ENCODE measurements around the gene PHRF1. TPM values are rescaled to one million over a fixed set of nuclear protein-coding genes. Genes with fewer than 3 reads are reported as not detected.
"Not testable (repeated sequence)": the region's sequence is repeated elsewhere in the genome, so short reads cannot be mapped to it uniquely, and the experiment has no call there.

Gene PHRF1
- total and polyA plus RNA-seq, 2 donors (not counting 3 experiments of a cell fraction or from before 2014, with no cell fraction given): 14.2 to 39.4 TPM

DNA sequence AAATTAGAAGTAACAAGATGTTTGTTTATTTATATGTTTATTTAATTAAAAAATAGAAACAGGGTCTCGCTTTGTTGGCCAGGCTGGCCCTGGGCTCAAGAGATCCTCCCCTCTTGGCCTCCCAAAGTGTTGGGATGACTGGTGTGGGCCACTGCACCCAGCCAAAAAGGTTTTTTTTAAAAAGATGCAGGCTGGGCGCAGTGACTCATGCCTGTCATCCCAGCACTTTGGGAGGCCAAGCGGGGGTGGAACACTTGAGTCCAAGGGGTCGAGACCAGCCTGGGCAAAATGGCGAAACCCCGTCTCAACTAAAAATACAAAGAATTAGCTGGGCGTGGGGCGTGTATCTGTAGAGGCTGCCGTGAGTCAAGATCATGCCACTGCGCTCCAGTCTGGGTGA lies 74.2 kb downstream of the PHRF1 start:
- TF ChIP-seq MYC (IDR thresholded peaks at IDR 0.05; ENCODE audit: low read depth, low read length): no peak
- TF ChIP-seq EZH2 (IDR thresholded peaks at IDR 0.05; ENCODE audit: borderline replicate concordance, low read depth, low read length, severe bottlenecking): no peak
- no peak for TF ChIP-seq POLR2A (IDR thresholded peaks at IDR 0.05; ENCODE audit: low read depth, low read length)
- no peak for TF ChIP-seq JUN (IDR thresholded peaks at IDR 0.05; ENCODE audit: borderline replicate concordance, insufficient read depth, insufficient read length, low read depth)
- Histone ChIP-seq H3K9me3 (replicated peaks; ENCODE audit: control insufficient read depth, insufficient read depth, low read length) (no peaks in the 10 kb centered on the region), H3K36me3 (ENCODE audit: control insufficient read depth in 2 of 2, extremely low read depth in 1 of 2, insufficient read depth in 2 of 2, low read length in 2 of 2) (peaks cover 0 to 12% of the 10 kb centered on the region in 2 experiments), H3K27me3 (ENCODE audit: control insufficient read depth in 2 of 2, insufficient read depth in 2 of 2, low read length in 2 of 2) (no peaks in the 10 kb centered on the region), H3K9ac (replicated peaks; ENCODE audit: extremely low read depth, insufficient read depth, low read length) (no peak overlapping the region), H3K4me3 (replicated peaks in 1 of 3; ENCODE audit: insufficient read depth in 1 of 3, low read depth in 1 of 3, low read length in 3 of 3) (no peak overlapping the region), H4K20me1 (replicated peaks; ENCODE audit: control insufficient read depth, extremely low read depth, insufficient read depth, low read length) (no peaks in the 10 kb centered on the region), H3K79me2 (ENCODE audit: control insufficient read depth, insufficient read depth, low read length) (no peaks in the 10 kb centered on the region), H3K4me2 (ENCODE audit: insufficient read depth, low read length) (no peak overlapping the region), H3K27ac (ENCODE audit: insufficient read depth, low read depth, low read length) (no peak overlapping the region), H2AFZ (ENCODE audit: low read depth, low read length) (no peak overlapping the region), H3K9me1 (replicated peaks; ENCODE audit: control insufficient read depth, extremely low read depth, insufficient read depth, low read length) (no peaks in the 10 kb centered on the region), H3K4me1 (ENCODE audit: control insufficient read depth, extremely low read depth, insufficient read depth, low read length) (no peaks in the 10 kb centered on the region)
- BruUV-seq (replicated peaks): no TSS peak
- DNase-seq (ENCODE audit: low read depth, low spot score) (no peak), FAIRE-seq (no peak)
- dilution Hi-C loops (cut with MboI; ENCODE audit: extremely low pct_ligation_motif_present, low sequenced_read_pairs): no loop called here
- intact Hi-C loops (cut with micrococcal nuclease): no loop called here
- ChIA-PET CTCF (no interaction called here), POLR2A (no interaction called here)

DNA sequence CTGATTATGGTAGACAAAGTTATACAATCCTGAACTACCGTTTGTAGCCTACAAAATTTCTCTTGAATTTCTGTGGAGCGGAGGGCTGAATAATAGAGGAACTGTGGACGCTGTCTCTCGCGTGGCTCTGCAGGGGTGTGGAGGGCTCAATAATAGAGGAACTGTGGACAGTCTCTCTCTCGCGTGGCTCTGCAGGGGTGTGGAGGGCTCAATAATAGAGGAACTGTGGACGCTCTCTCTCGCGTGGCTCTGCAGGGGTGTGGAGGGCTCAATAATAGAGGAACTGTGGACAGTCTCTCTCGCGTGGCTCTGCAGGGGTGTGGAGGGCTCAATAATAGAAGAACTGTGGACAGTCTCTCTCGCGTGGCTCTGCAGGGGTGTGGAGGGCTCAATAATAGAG lies 76.9 kb downstream of the PHRF1 start:
- FAIRE-seq; H3K79me2 ChIP-seq (ENCODE audit: control insufficient read depth, insufficient read depth, low read length); CTCF ChIA-PET; dilution Hi-C loops (cut with MboI; ENCODE audit: extremely low pct_ligation_motif_present, low sequenced_read_pairs); intact Hi-C loops (cut with micrococcal nuclease); H3K27ac ChIP-seq (ENCODE audit: insufficient read depth, low read depth, low read length); H3K9me1 ChIP-seq (replicated peaks; ENCODE audit: control insufficient read depth, extremely low read depth, insufficient read depth, low read length); H3K27me3 ChIP-seq (ENCODE audit: control insufficient read depth in 2 of 2, insufficient read depth in 2 of 2, low read length in 2 of 2); H3K4me1 ChIP-seq (ENCODE audit: control insufficient read depth, extremely low read depth, insufficient read depth, low read length); H3K4me3 ChIP-seq (replicated peaks in 1 of 3; ENCODE audit: insufficient read depth in 1 of 3, low read depth in 1 of 3, low read length in 3 of 3); BruUV-seq (replicated peaks); H3K9me3 ChIP-seq (replicated peaks; ENCODE audit: control insufficient read depth, insufficient read depth, low read length); H3K4me2 ChIP-seq (ENCODE audit: insufficient read depth, low read length); H4K20me1 ChIP-seq (replicated peaks; ENCODE audit: control insufficient read depth, extremely low read depth, insufficient read depth, low read length); POLR2A ChIA-PET; H3K9ac ChIP-seq (replicated peaks; ENCODE audit: extremely low read depth, insufficient read depth, low read length); DNase-seq (ENCODE audit: low read depth, low spot score); H2AFZ ChIP-seq (ENCODE audit: low read depth, low read length): not testable (repeated sequence)
- H3K36me3 ChIP-seq (ENCODE audit: control insufficient read depth in 2 of 2, extremely low read depth in 1 of 2, insufficient read depth in 2 of 2, low read length in 2 of 2): peaks cover 0 to 23% of the 10 kb centered on the region in 2 experiments
